ENCODE measurements around the gene CCDC134.

CCDC134 gene

DNA sequence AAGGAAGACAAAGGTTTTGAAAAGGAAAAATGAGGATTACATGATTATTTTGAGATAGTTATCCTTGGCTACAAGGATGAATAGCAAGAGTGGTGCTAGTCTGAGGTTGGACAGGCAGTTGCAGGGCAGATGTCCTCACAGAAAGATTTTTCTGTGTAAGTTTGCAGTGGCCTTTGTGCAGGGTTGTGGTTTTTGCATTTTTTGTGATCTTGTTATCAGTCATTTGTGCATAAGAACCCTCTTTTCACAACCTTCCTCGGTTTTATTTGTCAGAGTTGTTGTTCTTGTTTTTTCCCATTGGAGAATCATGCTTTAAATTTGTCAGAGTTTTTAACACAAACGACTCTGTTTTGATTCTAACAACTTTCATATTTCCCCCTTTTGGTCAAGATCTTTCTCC lies 1.4 kb downstream of the CCDC134 start:
- H3K4me3 ChIP-seq = peak overlapping the region; percentile 75

GRCh38 chr22:41805639-41806038 lies 5.2 kb downstream of the CCDC134 start:
- TF ChIP-seq, protein P1, sequence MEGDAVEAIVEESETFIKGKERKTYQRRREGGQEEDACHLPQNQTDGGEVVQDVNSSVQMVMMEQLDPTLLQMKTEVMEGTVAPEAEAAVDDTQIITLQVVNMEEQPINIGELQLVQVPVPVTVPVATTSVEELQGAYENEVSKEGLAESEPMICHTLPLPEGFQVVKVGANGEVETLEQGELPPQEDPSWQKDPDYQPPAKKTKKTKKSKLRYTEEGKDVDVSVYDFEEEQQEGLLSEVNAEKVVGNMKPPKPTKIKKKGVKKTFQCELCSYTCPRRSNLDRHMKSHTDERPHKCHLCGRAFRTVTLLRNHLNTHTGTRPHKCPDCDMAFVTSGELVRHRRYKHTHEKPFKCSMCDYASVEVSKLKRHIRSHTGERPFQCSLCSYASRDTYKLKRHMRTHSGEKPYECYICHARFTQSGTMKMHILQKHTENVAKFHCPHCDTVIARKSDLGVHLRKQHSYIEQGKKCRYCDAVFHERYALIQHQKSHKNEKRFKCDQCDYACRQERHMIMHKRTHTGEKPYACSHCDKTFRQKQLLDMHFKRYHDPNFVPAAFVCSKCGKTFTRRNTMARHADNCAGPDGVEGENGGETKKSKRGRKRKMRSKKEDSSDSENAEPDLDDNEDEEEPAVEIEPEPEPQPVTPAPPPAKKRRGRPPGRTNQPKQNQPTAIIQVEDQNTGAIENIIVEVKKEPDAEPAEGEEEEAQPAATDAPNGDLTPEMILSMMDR (IDR thresholded peaks at IDR 0.05) = no peak
- Histone ChIP-seq H3K27ac (no peak overlapping the region), H3K4me3 (no peak overlapping the region)
- DNase-seq (ENCODE audit: low spot score) = no peak

More for the DNA sequence above, 1.4 kb downstream of the CCDC134 start:
- DNase-seq (ENCODE audit: low spot score) = no peak
- no peak overlapping the region for H3K27ac ChIP-seq
- TF ChIP-seq, protein P1 (IDR thresholded peaks at IDR 0.05) = no peak

DNA sequence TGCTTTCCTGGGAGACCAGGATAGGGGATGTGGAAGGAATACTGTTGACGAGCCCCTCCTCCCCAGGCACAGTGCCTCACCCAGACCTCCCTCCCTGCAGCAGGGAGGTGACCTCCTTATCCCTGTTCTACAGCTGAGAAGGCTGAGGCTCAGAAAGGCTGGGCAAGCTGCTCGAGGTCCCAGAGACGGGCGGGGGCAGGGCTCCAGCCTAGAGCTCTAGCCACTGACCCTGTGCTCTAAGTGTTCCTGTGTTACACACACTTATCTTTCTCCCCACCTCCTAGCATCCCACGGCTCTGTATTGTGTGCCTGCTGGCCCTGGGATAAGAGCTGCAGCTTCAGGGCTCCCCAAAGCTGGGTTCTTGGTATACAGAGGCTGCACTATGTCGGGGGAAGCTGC lies 7.9 kb downstream of the CCDC134 start:
- Histone ChIP-seq H3K4me3 (no peak overlapping the region), H3K27ac (no peak overlapping the region)
- TF ChIP-seq, protein P1 (IDR thresholded peaks at IDR 0.05) = no peak
- no peak for DNase-seq (ENCODE audit: low spot score)

DNA sequence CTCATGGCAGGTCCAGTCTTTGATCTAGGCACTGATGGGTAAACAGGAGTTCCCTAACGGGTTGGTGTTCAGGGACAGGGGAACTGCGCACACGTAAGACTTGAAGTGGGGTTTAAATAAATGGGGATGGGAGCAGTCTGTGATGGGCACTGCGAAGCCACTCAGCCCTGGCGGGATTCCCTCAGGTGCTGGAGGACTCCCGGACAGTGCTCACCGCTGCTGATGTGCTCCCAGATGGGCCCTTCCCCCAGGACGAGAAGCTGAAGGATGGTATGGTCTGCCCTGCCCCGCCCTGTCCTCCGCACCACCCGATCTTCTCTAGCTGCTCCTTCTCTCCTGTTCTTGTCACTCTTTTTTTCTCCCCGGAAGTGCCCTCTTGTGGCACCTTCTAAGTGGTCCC lies 9.5 kb downstream of the CCDC134 start:
- TF ChIP-seq, protein P1 (IDR thresholded peaks at IDR 0.05) = no peak
- H3K4me3 ChIP-seq = no peak overlapping the region
- no peak overlapping the region for H3K27ac ChIP-seq
- DNase-seq (ENCODE audit: low spot score) = no peak

DNA sequence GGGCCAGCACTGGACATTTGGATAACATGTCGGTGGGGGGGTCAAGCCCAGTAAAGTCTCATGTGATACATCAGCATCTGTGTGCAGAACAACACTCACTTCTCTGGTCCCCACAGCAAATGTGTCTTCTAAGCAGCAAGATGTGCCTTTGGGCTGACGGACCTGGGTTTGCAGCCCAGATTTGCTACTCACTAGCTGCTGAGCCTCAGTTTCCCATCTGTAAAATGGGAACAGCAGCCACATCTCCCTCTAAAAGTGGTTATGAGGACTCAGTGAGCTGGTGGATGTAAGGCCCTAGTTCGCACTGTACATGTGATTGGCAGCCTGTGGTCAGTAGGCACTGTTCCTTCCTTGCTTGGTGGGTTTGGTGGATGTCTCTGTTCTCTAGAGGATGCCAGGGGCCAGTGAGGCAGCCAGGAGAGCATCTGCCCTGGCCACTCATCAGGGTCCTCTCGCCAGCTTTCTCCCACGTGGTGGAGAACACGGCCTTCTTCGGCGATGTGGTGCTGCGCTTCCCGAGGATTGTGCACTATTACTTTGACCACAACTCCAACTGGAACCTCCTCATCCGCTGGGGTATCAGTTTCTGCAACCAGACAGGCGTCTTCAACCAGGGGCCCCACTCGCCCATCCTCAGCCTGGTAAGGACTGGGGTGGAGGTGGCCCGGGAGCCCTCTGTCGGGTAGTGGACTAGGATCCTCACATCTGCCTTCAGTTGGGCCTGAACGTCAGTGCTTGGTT lies 12.5 kb downstream of the CCDC134 start:
- TF ChIP-seq, protein P1 (IDR thresholded peaks at IDR 0.05) = no peak
- DNase-seq (ENCODE audit: low spot score) = no peak
- Histone ChIP-seq H3K27ac (no peak overlapping the region), H3K4me3 (no peak overlapping the region)

DNA sequence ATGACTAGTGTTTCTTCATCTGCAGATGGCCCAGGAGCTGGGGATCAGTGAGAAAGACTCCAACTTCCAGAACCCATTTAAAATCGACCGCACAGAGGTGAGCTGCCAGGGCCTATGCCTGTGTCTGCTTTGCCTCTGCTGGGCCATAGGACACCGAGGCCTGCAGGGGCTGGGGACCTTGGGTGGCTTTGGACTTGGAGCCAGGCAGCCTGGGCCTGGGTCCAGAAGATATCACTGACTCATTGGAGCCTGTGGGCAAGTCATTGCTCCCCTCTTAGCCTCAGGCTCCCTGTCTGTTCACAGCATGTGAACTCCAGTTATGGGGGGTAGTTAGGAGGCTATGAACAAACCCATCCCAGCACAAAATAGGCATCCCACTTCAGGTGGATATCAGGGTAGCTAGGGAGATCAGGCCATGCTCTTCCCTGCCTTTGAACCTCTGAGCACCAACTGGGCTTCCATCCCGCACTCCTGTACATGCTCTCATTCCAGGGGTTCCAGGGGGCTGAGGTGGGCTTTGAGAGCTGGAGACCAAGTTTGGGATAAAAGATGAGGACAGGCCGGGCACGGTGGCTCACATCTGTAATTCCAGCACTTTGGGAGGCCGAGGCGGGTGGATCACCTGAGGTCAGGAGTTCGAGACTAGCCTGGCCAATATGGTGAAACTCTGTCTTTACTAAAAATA lies 13.4 kb downstream of the CCDC134 start:
- DNase-seq (ENCODE audit: low spot score) = no peak
- H3K4me3 ChIP-seq = no peak overlapping the region
- TF ChIP-seq, protein P1 (IDR thresholded peaks at IDR 0.05) = no peak
- H3K27ac ChIP-seq = no peak overlapping the region

- DNase-seq (ENCODE audit: low spot score) = no peak
- Histone ChIP-seq H3K4me3 (no peak overlapping the region), H3K27ac (no peak overlapping the region)
- TF ChIP-seq, protein P1 (IDR thresholded peaks at IDR 0.05) = no peak
Measured at GRCh38 chr22:41815716-41816115, 15.2 kb downstream of the CCDC134 start.
